ENCODE data around the gene TOMM34.

TOMM34 gene

GRCh38 chr20:44936510-44936909, 23.7 kb downstream of the TOMM34 start:
- TF ChIP-seq CTCF (IDR thresholded peaks at IDR 0.05; ENCODE audit: low read length, missing control alignments), result no peak
- DNase-seq (ENCODE audit: low read depth), result no peak
- no peak overlapping the region for H3K4me3 ChIP-seq (replicated peaks; ENCODE audit: low read depth, low read length)

- no peak for TF ChIP-seq CTCF (IDR thresholded peaks at IDR 0.05; ENCODE audit: low read length, missing control alignments)
- no peak for DNase-seq (ENCODE audit: low read depth)
- H3K4me3 ChIP-seq (replicated peaks; ENCODE audit: low read depth, low read length), result no peak overlapping the region
Measured at GRCh38 chr20:44932916-44933315, 27.3 kb downstream of the TOMM34 start.

GRCh38 chr20:44931911-44932310, 28.3 kb downstream of the TOMM34 start:
- no peak overlapping the region for H3K4me3 ChIP-seq (replicated peaks; ENCODE audit: low read depth, low read length)
- no peak for DNase-seq (ENCODE audit: low read depth)
- no peak for TF ChIP-seq CTCF (IDR thresholded peaks at IDR 0.05; ENCODE audit: low read length, missing control alignments)

GRCh38 chr20:44930517-44931168, 29.6 kb downstream of the TOMM34 start:
- H3K4me3 ChIP-seq (replicated peaks; ENCODE audit: low read depth, low read length), result no peak overlapping the region
- no peak for TF ChIP-seq CTCF (IDR thresholded peaks at IDR 0.05; ENCODE audit: low read length, missing control alignments)
- DNase-seq (ENCODE audit: low read depth), result no peak

GRCh38 chr20:44928595-44928994, 31.6 kb downstream of the TOMM34 start:
- no peak for DNase-seq (ENCODE audit: low read depth)
- TF ChIP-seq CTCF (IDR thresholded peaks at IDR 0.05; ENCODE audit: low read length, missing control alignments), result no peak
- no peak overlapping the region for H3K4me3 ChIP-seq (replicated peaks; ENCODE audit: low read depth, low read length)

GRCh38 chr20:44924541-44924940, 35.7 kb downstream of the TOMM34 start:
- DNase-seq (ENCODE audit: low read depth), result peak; percentile 20
- no peak for TF ChIP-seq CTCF (IDR thresholded peaks at IDR 0.05; ENCODE audit: low read length, missing control alignments)
- no peak overlapping the region for H3K4me3 ChIP-seq (replicated peaks; ENCODE audit: low read depth, low read length)

- DNase-seq (ENCODE audit: low read depth), result no peak
- TF ChIP-seq CTCF (IDR thresholded peaks at IDR 0.05; ENCODE audit: low read length, missing control alignments), result no peak
- no peak overlapping the region for H3K4me3 ChIP-seq (replicated peaks; ENCODE audit: low read depth, low read length)
Measured at GRCh38 chr20:44921447-44921846, 38.8 kb downstream of the TOMM34 start.

Measured in fibroblast of pulmonary artery (primary cell).